ENCODE measurements around the gene RHCE.

The RHCE gene

GRCh38 chr1:25443030-25443699 is 22.5 kb upstream of the RHCE start:
- H3K4me3 ChIP-seq (ENCODE audit: low read depth, low read length), result no peak overlapping the region
- no peak for TF ChIP-seq CTCF (IDR thresholded peaks at IDR 0.05; ENCODE audit: borderline replicate concordance, insufficient read depth, low read depth, low read length)

- H3K4me3 ChIP-seq (ENCODE audit: low read depth, low read length), result no peak overlapping the region
- TF ChIP-seq CTCF (IDR thresholded peaks at IDR 0.05; ENCODE audit: borderline replicate concordance, insufficient read depth, low read depth, low read length), result no peak
These were observed 21.6 kb upstream of the RHCE start for GRCh38 chr1:25442178-25442577.

- H3K4me3 ChIP-seq (ENCODE audit: low read depth, low read length), result no peak overlapping the region
- no peak for TF ChIP-seq CTCF (IDR thresholded peaks at IDR 0.05; ENCODE audit: borderline replicate concordance, insufficient read depth, low read depth, low read length)
These were observed 18.7 kb upstream of the RHCE start for GRCh38 chr1:25439287-25439686.

GRCh38 chr1:25437672-25438071 is 17.0 kb upstream of the RHCE start:
- no peak for TF ChIP-seq CTCF (IDR thresholded peaks at IDR 0.05; ENCODE audit: borderline replicate concordance, insufficient read depth, low read depth, low read length)
- no peak overlapping the region for H3K4me3 ChIP-seq (ENCODE audit: low read depth, low read length)

- TF ChIP-seq CTCF (IDR thresholded peaks at IDR 0.05; ENCODE audit: borderline replicate concordance, insufficient read depth, low read depth, low read length), result no peak
- no peak overlapping the region for H3K4me3 ChIP-seq (ENCODE audit: low read depth, low read length)
These were observed 14.9 kb upstream of the RHCE start for GRCh38 chr1:25435397-25436108.

- H3K4me3 ChIP-seq (ENCODE audit: low read depth, low read length), result no peak overlapping the region
- TF ChIP-seq CTCF (IDR thresholded peaks at IDR 0.05; ENCODE audit: borderline replicate concordance, insufficient read depth, low read depth, low read length), result no peak
These were observed 13.0 kb upstream of the RHCE start for GRCh38 chr1:25433389-25434186.

Data from GM12875 (cell line).